ENCODE data around the gene PIGH.
"Not testable (repeated sequence)": the region's sequence is repeated elsewhere in the genome, so short reads cannot be mapped to it uniquely, and the experiment has no call there.

Gene PIGH

GRCh38 chr14:67547224-67547780, 52.8 kb downstream of the PIGH start:
- DNase-seq, result no peak

GRCh38 chr14:67544590-67544989, 55.5 kb downstream of the PIGH start:
- no peak for DNase-seq

GRCh38 chr14:67542620-67543019, 57.4 kb downstream of the PIGH start:
- DNase-seq, result not testable (repeated sequence)

GRCh38 chr14:67541448-67542387, 58.4 kb downstream of the PIGH start:
- no peak for DNase-seq

Measured in DMS79 (cell line).